Astrocyte of the cerebellum (primary cell): ENCODE results near the gene PRSS27.
A peak's percentile ranks its signal among the peaks of the same experiment; 100 is the strongest.
"Not testable (repeated sequence)": the region's sequence is repeated elsewhere in the genome, so short reads cannot be mapped to it uniquely, and the experiment has no call there.

Experiments
- DNase-seq: peaks from one replicate; pipeline ENCODE4 v3.0.0-alpha.2; 2011; ENCODE audit warnings: low read depth
- H3K4me3 ChIP-seq: 2 replicates; pipeline ENCODE4 v1.5.1; 2011; ENCODE audit warnings: mild to moderate bottlenecking, low read depth, low read length, moderate library complexity
- CTCF ChIP-seq: IDR thresholded peaks from 2 replicates; pipeline ENCODE4 v1.5.1; 2012; ENCODE audit warnings: low read length, low read depth, moderate library complexity, mild to moderate bottlenecking; ENCODE audit errors: missing control alignments
- in situ Hi-C: cut with HindIII; loops from 2 replicates; pipeline ENCODE4 v1.10.0; 2017; ENCODE audit warnings: low sequenced_read_pairs

The PRSS27 gene

GRCh38 chr16:2728034-2728433 lies 8.0 kb upstream of the PRSS27 start:
- no peak for DNase-seq
- H3K4me3 ChIP-seq = no peak overlapping the region
- no peak for TF ChIP-seq CTCF
- in situ Hi-C loops = no loop called here

GRCh38 chr16:2726923-2727322 lies 6.9 kb upstream of the PRSS27 start:
- no peak for DNase-seq
- TF ChIP-seq CTCF = no peak
- H3K4me3 ChIP-seq = no peak overlapping the region
- in situ Hi-C loops = no loop called here

- in situ Hi-C loops = no loop called here
- DNase-seq = no peak
Observed at GRCh38 chr16:2724816-2725348, 4.9 kb upstream of the PRSS27 start.

GRCh38 chr16:2724088-2724676 lies 4.2 kb upstream of the PRSS27 start:
- no peak overlapping the region for H3K4me3 ChIP-seq
- no peak for DNase-seq
- in situ Hi-C loops = no loop called here
- no peak for TF ChIP-seq CTCF

More at GRCh38 chr16:2724816-2725348, 4.9 kb upstream of the PRSS27 start:
- no peak overlapping the region for H3K4me3 ChIP-seq
- TF ChIP-seq CTCF = no peak

GRCh38 chr16:2721634-2722173 lies 1.7 kb upstream of the PRSS27 start:
- DNase-seq, in situ Hi-C loops: not testable (repeated sequence)
- H3K4me3 ChIP-seq = peak overlapping the region; percentile 56

- peak; percentile 50 for TF ChIP-seq CTCF
- peak overlapping the region; percentile 56 for H3K4me3 ChIP-seq
- peak; percentile 43 for DNase-seq
- in situ Hi-C loops = no loop called here
Observed at GRCh38 chr16:2720719-2721633, 952 bp upstream of the PRSS27 start.
